Esophagus muscularis mucosa (tissue), 4 donors: ENCODE data around the gene PXDN. TPM values are rescaled to one million over a fixed set of nuclear protein-coding genes. Genes with fewer than 3 reads are reported as not detected.

Source experiments
- DNase-seq: peaks from one replicate; pipeline ENCODE4 v3.0.0-alpha.2; 2017; ENCODE audit errors: extremely low spot score
- H3K27ac ChIP-seq, 4 donors: fragments of 200-600 bp; sonication (generic); replicated peaks in 1 of 4; 1 replicate in 3 of 4; 2 replicates in 1 of 4; pipeline ENCODE4 v1.5.1; 2016 to 2019; ENCODE audit warnings: mild to moderate bottlenecking in 1 of 4
- H3K27me3 ChIP-seq, 4 donors: fragments of 200-600 bp; sonication (generic); one replicate each; pipeline versions ENCODE4 v1.5.1 to v1.6.0; 2016 to 2019
- H3K36me3 ChIP-seq, 4 donors: fragments of 200-600 bp; sonication (generic); one replicate each; pipeline ENCODE4 v1.5.1; 2016 to 2019
- H3K4me1 ChIP-seq, 4 donors: fragments of 200-600 bp; sonication (generic); one replicate each; pipeline ENCODE4 v1.5.1; 2016 to 2019
- H3K4me3 ChIP-seq, 4 donors: fragments of 200-600 bp; sonication (generic); 1 replicate in 2 of 4; 2 replicates in 2 of 4; pipeline ENCODE4 v1.5.1; 2016 to 2019; ENCODE audit warnings: mild to moderate bottlenecking in 4 of 4, moderate library complexity in 1 of 4
- H3K9me3 ChIP-seq, 4 donors: fragments of 200-600 bp; sonication (generic); 1 replicate in 3 of 4; 2 replicates in 1 of 4; pipeline ENCODE4 v1.5.1; 2016 to 2019
- EP300 ChIP-seq: sonication (generic); formaldehyde crosslinking; IDR thresholded peaks from one replicate; pipeline ENCODE4 v1.6.1; 2017; ENCODE audit warnings: antibody characterized with exemption
- POLR2A ChIP-seq: fragments of 450-650 bp; IDR thresholded peaks from one replicate; pipeline ENCODE4 v1.6.1; 2017; ENCODE audit warnings: antibody characterized with exemption, moderate library complexity, mild to moderate bottlenecking, low read depth
- POLR2AphosphoS5 ChIP-seq, 2 donors: sonication (generic); formaldehyde crosslinking; IDR thresholded peaks; one replicate each; pipeline ENCODE4 v1.6.1; 2017; ENCODE audit warnings: antibody characterized with exemption in 2 of 2
- WGBS: methylation state at CpG from one replicate; pipeline ENCODE4 v1.1.5; 2018; 5-methylcytosine and 5-hydroxymethylcytosine counted together
- intact Hi-C: fragments of 100-400 bp; cut with DNase I; formaldehyde crosslinking; loops from one replicate; pipeline ENCODE4 v1.15.1; 2023
- total RNA-seq, 4 donors: library from RNA; depleted of rRNA; stranded (reverse); fragments of >200 nt; gene quantifications; one replicate each; pipeline versions ENCODE4 v1.1.0 to v1.2.1, GENCODE V29; 2016
- TF ChIP-seq, protein P1 (sequence below), 3 experiments: fragments of 200-600 bp in 2 of 3; fragments of 450-650 bp in 1 of 3; sonication (generic) in 2 of 3; IDR thresholded peaks; one replicate each; pipeline ENCODE4 v1.5.1; 2017 to 2019; ENCODE audit warnings: antibody characterized with exemption in 3 of 3, mild to moderate bottlenecking in 2 of 3, moderate library complexity in 1 of 3

PXDN gene
- total RNA-seq, 4 donors from 2014 or later: 19.9 to 81.6 (median 50.1) TPM

DNA sequence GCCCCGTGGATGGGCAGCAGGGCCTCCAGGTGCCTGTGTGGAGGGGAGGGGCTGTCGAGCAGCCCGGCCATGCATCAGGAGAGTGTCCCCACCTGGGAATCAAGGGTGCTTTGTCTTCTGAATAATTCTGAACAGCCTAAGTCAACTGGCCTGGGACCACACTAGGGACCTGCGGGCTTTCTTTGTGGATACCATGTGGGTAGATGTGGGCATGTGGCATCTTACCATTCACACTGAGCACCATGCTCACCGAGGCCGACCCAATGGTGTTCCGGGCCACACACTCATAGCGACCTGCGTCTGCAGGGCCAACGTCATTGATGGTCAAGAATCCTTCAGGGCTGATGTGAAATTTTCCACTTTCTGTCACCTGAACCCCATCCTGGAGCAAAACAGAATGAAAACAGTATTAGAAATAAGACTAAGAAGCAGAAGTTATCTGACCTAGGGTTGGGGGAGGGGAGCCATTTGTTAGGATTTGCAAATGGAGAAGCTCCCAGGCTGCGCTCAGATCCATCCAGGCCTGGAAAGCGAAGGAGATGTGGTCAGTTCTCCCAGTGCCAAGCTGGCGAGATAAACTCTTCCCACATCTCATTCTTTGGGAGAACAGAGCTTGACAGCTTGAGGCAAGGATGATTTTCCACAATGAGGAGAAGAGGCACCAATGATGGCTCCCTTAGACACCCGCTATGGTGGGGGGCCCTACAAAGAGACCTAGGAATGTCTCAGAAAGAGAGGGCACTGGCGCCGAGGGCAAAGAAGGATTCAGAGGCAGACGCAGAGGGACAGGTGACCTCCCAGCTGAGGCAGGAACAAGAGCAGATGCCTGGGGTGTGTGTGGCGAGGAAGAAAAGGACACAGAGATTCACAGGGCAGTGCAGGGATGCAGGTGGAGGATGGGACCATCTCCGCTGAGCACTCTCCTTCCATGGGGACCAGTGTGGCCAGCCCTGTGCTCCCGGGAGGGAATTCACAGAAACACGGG lies 83.4 kb downstream of the PXDN start:
- no peak overlapping the region for H3K27ac ChIP-seq
- peaks cover 27 to 79% (median 77%) of the 10 kb centered on the region in 4 donors for H3K36me3 ChIP-seq
- DNase-seq: no peak
- intact Hi-C loops: no loop called here
- H3K4me3 ChIP-seq: no peak overlapping the region
- TF ChIP-seq POLR2A: no peak
- TF ChIP-seq POLR2AphosphoS5 (IDR thresholded peaks at IDR 0.05): no peak
- TF ChIP-seq, protein P1, sequence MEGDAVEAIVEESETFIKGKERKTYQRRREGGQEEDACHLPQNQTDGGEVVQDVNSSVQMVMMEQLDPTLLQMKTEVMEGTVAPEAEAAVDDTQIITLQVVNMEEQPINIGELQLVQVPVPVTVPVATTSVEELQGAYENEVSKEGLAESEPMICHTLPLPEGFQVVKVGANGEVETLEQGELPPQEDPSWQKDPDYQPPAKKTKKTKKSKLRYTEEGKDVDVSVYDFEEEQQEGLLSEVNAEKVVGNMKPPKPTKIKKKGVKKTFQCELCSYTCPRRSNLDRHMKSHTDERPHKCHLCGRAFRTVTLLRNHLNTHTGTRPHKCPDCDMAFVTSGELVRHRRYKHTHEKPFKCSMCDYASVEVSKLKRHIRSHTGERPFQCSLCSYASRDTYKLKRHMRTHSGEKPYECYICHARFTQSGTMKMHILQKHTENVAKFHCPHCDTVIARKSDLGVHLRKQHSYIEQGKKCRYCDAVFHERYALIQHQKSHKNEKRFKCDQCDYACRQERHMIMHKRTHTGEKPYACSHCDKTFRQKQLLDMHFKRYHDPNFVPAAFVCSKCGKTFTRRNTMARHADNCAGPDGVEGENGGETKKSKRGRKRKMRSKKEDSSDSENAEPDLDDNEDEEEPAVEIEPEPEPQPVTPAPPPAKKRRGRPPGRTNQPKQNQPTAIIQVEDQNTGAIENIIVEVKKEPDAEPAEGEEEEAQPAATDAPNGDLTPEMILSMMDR (IDR thresholded peaks at IDR 0.05): no peak
- no peak for TF ChIP-seq EP300
- H3K9me3 ChIP-seq: no peaks in the 10 kb centered on the region
- no peaks in the 10 kb centered on the region for H3K4me1 ChIP-seq
- WGBS: 96% methylated on average over 19 of the region's 21 CpGs
- H3K27me3 ChIP-seq: no peaks in the 10 kb centered on the region

DNA sequence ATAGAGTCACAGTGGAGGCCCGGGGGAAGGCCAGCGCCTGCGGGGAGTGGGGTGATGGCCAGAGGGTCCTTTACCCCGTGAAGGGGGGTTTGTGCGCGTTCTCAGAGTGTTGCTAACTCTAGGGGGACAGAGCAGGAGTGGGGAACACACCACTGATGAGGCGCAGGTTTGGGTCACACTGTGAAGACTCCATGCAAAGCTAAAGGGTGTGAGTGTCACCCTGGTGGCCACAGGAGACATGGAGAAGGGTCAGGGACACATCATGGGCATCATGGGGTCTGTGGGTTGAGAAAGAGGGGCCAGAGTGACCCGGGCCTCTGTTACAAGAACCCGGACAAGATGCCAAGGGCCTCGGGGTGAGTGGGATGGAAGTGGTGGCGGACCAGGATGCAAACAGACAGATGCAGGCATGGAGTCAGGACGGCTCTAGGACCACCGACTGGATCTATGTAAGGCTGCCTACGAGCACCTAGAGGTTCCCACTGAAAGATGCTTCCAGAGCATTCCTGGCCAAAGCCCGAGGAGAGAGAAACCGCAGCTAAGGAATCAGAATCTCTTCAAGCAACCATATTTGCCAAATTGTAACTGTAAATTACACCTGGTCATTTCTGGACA lies 84.3 kb downstream of the PXDN start:
- Histone ChIP-seq H3K27me3 (no peaks in the 10 kb centered on the region), H3K36me3 (peaks cover 25 to 70% (median 68%) of the 10 kb centered on the region in 4 donors), H3K4me1 (no peaks in the 10 kb centered on the region), H3K9me3 (no peaks in the 10 kb centered on the region), H3K27ac (no peak overlapping the region), H3K4me3 (no peak overlapping the region)
- WGBS: 95% methylated on average over 16 of the region's 16 CpGs
- intact Hi-C loops: no loop called here
- no peak for DNase-seq
- TF ChIP-seq EP300 (no peak), POLR2A (no peak), POLR2AphosphoS5 (IDR thresholded peaks at IDR 0.05) (no peak)
- TF ChIP-seq, protein P1 (IDR thresholded peaks at IDR 0.05): no peak

DNA sequence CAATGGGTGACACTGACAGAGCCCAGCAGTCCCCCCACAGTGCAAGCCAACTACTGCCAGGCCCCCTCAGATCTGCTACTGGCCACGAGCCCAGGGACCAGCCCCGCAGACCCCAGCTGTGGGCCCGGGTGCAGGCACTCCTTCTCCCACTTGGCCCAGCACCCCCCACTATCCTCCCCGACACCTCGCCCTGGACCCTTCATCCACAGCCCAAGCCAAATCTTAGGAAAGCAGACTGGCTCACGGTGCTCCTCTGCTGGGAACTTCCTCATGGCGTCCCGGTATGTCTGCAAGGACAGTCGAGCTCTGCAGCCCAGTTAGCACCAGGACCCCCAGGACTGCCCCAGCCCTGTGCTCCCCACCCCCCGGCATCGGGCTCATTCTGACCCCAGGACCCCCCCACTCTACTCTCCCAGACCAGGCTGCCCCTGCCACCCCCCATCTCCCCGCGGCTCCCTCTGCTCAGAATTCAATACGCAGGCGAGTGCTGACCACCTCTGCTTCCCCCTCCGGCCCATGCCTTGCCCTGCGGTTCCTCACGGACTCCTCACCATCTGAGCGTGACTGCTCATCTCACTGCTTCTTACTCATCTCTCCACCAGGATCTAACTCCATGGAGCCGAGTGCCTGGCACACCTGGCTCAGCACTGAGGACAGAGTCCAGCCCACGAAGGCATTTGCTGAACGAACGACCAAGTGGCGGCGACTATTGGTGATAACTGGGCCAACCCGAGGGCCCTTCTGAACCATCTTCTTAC lies 85.7 kb downstream of the PXDN start:
- intact Hi-C loops: no loop called here
- no peak for DNase-seq
- 95% methylated on average over 26 of the region's 26 CpGs for WGBS
- no peaks in the 10 kb centered on the region for H3K9me3 ChIP-seq
- TF ChIP-seq POLR2AphosphoS5 (IDR thresholded peaks at IDR 0.05) (no peak), POLR2A (no peak), EP300 (no peak)
- TF ChIP-seq, protein P1 (IDR thresholded peaks at IDR 0.05): no peak
- H3K4me1 ChIP-seq: peaks cover 9 to 14% (median 12%) of the 10 kb centered on the region in 4 donors
- H3K27ac ChIP-seq: no peak overlapping the region
- H3K27me3 ChIP-seq: no peaks in the 10 kb centered on the region
- peaks cover 13 to 55% (median 53%) of the 10 kb centered on the region in 4 donors for H3K36me3 ChIP-seq
- H3K4me3 ChIP-seq: no peak overlapping the region

DNA sequence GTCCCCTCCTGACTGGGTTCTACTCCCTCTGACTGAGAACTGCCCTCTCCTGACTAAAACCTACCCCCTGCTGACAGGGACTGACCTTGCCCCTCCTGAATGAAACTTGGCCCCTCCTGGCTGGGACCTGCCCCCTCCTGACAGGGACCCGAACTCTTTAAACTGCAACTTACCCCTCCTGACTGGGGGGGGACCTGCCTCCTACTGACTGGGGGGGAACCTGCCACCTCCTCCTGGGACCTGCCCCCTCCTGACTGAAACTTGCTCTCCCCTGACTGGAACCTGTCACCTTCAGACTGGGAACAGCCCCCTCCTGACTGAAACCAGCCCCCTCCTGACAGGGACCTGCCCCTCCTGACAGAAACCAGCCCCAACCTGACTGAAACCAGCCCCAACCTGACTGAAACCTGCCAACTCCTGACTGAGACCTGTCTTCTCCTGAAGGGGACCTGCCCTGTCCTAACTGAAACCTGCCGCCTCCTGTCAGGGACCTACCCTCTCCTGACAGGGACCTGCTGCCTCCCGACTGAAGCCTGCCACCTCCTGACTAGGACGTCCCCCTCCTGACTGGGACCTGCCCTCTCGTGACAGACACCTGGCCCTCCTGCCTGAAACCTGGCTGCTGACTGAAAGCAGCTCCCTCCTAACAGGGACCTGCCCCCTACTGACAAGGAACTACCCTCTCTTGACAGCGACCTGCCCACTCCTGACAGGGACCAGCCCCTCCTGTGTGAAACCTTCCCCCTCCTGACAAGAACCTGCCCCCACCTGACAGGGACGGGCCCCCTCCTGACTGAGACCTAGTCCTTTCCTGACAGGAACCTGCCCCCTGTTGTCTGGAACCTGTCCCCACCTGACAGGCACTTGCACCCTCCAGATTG lies 87.1 kb downstream of the PXDN start:
- WGBS: 93% methylated on average over 7 of the region's 7 CpGs
- Histone ChIP-seq H3K9me3 (no peaks in the 10 kb centered on the region), H3K4me1 (peaks cover 22 to 28% (median 26%) of the 10 kb centered on the region in 4 donors), H3K27ac (no peak overlapping the region), H3K27me3 (no peaks in the 10 kb centered on the region), H3K4me3 (no peak overlapping the region), H3K36me3 (peaks cover 13 to 42% (median 39%) of the 10 kb centered on the region in 4 donors)
- TF ChIP-seq POLR2AphosphoS5 (IDR thresholded peaks at IDR 0.05) (no peak), EP300 (no peak), POLR2A (no peak)
- TF ChIP-seq, protein P1 (IDR thresholded peaks at IDR 0.05): no peak
- intact Hi-C loops: no loop called here
- no peak for DNase-seq
